ENCODE data around the gene CHST5. TPM values are rescaled to one million over a fixed set of nuclear protein-coding genes. Genes with fewer than 3 reads are reported as not detected.

Gene CHST5
- total and polyA plus RNA-seq, 2 experiments from 2014 or later = not detected

DNA sequence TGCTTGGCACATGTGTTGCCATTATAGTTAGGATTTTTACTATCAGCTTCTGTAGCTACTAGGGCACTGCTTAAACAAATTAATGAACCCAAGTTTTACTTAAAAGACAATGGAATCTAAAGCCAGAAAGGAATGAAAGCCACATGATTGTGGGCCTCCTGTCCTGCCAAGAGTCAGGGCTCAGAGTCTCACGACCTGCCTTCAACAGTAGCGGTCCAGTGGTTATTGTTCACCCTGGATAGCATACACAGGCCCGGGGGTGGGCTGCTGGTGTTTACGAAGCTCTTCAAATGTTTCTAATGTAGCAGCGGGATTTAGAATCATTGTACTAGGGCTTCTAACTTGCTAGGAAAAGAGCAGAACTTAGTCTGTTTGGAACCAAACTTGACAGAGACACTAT is 38.0 kb upstream of the CHST5 start:
- peaks cover 26% of the 10 kb centered on the region for H4K20me1 ChIP-seq (replicated peaks; ENCODE audit: insufficient read depth)
- Mint-ChIP-seq H3K4me3 (no peak overlapping the region), H3K9me3 (no peaks in the 10 kb centered on the region), H3K4me1 (peaks cover 16% of the 10 kb centered on the region), H3K27me3 (ENCODE audit: insufficient read depth, low read depth, poor library complexity) (peaks cover 2% of the 10 kb centered on the region), H3K27ac (no peak overlapping the region), H3K36me3 (ENCODE audit: low read depth) (peaks cover 70% of the 10 kb centered on the region)
- ATAC-seq (no peak), DNase-seq (ENCODE audit: low spot score) (no peak)
- H3K4me1 ChIP-seq (ENCODE audit: insufficient read depth) = peaks cover 18% of the 10 kb centered on the region
- no peaks in the 10 kb centered on the region; the same call in 1 of the 2 replicates for H3K79me2 ChIP-seq (replicated peaks; ENCODE audit: insufficient read depth)
- H2AFZ ChIP-seq = no peak overlapping the region
- H3K4me3 ChIP-seq = no peak overlapping the region
- H3K27ac ChIP-seq (ENCODE audit: low read depth) = no peak overlapping the region
- H3K4me2 ChIP-seq = no peak overlapping the region
- peaks cover 29% of the 10 kb centered on the region for H3K36me3 ChIP-seq (ENCODE audit: insufficient read depth)
- TF ChIP-seq POLR2AphosphoS5 (IDR thresholded peaks at IDR 0.05; ENCODE audit: low read depth) = no peak
- no peak for TF ChIP-seq ZNF331 (CRISPR knock-in tag; IDR thresholded peaks at IDR 0.05; ENCODE audit: low read depth)
- no peak for TF ChIP-seq STAT1 (IDR thresholded peaks at IDR 0.05; ENCODE audit: unreplicated experiment)
- TF ChIP-seq, protein P1, sequence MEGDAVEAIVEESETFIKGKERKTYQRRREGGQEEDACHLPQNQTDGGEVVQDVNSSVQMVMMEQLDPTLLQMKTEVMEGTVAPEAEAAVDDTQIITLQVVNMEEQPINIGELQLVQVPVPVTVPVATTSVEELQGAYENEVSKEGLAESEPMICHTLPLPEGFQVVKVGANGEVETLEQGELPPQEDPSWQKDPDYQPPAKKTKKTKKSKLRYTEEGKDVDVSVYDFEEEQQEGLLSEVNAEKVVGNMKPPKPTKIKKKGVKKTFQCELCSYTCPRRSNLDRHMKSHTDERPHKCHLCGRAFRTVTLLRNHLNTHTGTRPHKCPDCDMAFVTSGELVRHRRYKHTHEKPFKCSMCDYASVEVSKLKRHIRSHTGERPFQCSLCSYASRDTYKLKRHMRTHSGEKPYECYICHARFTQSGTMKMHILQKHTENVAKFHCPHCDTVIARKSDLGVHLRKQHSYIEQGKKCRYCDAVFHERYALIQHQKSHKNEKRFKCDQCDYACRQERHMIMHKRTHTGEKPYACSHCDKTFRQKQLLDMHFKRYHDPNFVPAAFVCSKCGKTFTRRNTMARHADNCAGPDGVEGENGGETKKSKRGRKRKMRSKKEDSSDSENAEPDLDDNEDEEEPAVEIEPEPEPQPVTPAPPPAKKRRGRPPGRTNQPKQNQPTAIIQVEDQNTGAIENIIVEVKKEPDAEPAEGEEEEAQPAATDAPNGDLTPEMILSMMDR (conservative IDR thresholded peaks at IDR 0.05; ENCODE audit: low read depth in 2 of 2) = no peak
- no peak for TF ChIP-seq EZH2 (IDR thresholded peaks at IDR 0.05; ENCODE audit: low read depth, unreplicated experiment)
- TF ChIP-seq, protein P2, sequence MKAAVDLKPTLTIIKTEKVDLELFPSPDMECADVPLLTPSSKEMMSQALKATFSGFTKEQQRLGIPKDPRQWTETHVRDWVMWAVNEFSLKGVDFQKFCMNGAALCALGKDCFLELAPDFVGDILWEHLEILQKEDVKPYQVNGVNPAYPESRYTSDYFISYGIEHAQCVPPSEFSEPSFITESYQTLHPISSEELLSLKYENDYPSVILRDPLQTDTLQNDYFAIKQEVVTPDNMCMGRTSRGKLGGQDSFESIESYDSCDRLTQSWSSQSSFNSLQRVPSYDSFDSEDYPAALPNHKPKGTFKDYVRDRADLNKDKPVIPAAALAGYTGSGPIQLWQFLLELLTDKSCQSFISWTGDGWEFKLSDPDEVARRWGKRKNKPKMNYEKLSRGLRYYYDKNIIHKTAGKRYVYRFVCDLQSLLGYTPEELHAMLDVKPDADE (IDR thresholded peaks at IDR 0.05) = no peak
- no peak for TF ChIP-seq CREB1 (CRISPR knock-in tag; IDR thresholded peaks at IDR 0.05; ENCODE audit: low read depth)
- TF ChIP-seq ZNF114 (CRISPR knock-in tag; IDR thresholded peaks at IDR 0.05) = no peak
- TF ChIP-seq JUNB (IDR thresholded peaks at IDR 0.05; ENCODE audit: unreplicated experiment) = no peak
- no peak for TF ChIP-seq EZH2phosphoT487 (IDR thresholded peaks at IDR 0.05; ENCODE audit: unreplicated experiment)
- no peak for TF ChIP-seq NANOG (IDR thresholded peaks at IDR 0.05; ENCODE audit: borderline replicate concordance)
- TF ChIP-seq, protein P3, sequence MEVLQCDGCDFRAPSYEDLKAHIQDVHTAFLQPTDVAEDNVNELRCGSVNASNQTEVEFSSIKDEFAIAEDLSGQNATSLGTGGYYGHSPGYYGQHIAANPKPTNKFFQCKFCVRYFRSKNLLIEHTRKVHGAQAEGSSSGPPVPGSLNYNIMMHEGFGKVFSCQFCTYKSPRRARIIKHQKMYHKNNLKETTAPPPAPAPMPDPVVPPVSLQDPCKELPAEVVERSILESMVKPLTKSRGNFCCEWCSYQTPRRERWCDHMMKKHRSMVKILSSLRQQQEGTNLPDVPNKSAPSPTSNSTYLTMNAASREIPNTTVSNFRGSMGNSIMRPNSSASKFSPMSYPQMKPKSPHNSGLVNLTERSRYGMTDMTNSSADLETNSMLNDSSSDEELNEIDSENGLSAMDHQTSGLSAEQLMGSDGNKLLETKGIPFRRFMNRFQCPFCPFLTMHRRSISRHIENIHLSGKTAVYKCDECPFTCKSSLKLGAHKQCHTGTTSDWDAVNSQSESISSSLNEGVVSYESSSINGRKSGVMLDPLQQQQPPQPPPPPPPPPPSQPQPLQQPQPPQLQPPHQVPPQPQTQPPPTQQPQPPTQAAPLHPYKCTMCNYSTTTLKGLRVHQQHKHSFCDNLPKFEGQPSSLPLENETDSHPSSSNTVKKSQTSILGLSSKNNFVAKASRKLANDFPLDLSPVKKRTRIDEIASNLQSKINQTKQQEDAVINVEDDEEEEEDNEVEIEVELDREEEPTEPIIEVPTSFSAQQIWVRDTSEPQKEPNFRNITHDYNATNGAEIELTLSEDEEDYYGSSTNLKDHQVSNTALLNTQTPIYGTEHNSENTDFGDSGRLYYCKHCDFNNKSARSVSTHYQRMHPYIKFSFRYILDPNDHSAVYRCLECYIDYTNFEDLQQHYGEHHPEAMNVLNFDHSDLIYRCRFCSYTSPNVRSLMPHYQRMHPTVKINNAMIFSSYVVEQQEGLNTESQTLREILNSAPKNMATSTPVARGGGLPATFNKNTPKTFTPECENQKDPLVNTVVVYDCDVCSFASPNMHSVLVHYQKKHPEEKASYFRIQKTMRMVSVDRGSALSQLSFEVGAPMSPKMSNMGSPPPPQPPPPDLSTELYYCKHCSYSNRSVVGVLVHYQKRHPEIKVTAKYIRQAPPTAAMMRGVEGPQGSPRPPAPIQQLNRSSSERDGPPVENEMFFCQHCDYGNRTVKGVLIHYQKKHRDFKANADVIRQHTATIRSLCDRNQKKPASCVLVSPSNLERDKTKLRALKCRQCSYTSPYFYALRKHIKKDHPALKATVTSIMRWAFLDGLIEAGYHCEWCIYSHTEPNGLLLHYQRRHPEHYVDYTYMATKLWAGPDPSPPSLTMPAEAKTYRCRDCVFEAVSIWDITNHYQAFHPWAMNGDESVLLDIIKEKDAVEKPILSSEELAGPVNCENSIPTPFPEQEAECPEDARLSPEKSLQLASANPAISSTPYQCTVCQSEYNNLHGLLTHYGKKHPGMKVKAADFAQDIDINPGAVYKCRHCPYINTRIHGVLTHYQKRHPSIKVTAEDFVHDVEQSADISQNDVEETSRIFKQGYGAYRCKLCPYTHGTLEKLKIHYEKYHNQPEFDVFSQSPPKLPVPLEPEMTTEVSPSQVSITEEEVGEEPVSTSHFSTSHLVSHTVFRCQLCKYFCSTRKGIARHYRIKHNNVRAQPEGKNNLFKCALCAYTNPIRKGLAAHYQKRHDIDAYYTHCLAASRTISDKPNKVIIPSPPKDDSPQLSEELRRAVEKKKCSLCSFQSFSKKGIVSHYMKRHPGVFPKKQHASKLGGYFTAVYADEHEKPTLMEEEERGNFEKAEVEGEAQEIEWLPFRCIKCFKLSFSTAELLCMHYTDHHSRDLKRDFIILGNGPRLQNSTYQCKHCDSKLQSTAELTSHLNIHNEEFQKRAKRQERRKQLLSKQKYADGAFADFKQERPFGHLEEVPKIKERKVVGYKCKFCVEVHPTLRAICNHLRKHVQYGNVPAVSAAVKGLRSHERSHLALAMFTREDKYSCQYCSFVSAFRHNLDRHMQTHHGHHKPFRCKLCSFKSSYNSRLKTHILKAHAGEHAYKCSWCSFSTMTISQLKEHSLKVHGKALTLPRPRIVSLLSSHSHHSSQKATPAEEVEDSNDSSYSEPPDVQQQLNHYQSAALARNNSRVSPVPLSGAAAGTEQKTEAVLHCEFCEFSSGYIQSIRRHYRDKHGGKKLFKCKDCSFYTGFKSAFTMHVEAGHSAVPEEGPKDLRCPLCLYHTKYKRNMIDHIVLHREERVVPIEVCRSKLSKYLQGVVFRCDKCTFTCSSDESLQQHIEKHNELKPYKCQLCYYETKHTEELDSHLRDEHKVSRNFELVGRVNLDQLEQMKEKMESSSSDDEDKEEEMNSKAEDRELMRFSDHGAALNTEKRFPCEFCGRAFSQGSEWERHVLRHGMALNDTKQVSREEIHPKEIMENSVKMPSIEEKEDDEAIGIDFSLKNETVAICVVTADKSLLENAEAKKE (CRISPR knock-in tag; IDR thresholded peaks at IDR 0.05) = no peak
- TF ChIP-seq, protein P4, sequence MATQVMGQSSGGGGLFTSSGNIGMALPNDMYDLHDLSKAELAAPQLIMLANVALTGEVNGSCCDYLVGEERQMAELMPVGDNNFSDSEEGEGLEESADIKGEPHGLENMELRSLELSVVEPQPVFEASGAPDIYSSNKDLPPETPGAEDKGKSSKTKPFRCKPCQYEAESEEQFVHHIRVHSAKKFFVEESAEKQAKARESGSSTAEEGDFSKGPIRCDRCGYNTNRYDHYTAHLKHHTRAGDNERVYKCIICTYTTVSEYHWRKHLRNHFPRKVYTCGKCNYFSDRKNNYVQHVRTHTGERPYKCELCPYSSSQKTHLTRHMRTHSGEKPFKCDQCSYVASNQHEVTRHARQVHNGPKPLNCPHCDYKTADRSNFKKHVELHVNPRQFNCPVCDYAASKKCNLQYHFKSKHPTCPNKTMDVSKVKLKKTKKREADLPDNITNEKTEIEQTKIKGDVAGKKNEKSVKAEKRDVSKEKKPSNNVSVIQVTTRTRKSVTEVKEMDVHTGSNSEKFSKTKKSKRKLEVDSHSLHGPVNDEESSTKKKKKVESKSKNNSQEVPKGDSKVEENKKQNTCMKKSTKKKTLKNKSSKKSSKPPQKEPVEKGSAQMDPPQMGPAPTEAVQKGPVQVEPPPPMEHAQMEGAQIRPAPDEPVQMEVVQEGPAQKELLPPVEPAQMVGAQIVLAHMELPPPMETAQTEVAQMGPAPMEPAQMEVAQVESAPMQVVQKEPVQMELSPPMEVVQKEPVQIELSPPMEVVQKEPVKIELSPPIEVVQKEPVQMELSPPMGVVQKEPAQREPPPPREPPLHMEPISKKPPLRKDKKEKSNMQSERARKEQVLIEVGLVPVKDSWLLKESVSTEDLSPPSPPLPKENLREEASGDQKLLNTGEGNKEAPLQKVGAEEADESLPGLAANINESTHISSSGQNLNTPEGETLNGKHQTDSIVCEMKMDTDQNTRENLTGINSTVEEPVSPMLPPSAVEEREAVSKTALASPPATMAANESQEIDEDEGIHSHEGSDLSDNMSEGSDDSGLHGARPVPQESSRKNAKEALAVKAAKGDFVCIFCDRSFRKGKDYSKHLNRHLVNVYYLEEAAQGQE (IDR thresholded peaks at IDR 0.05; ENCODE audit: unreplicated experiment) = no peak
- no peaks in the 10 kb centered on the region for H3K9me2 ChIP-seq (ENCODE audit: insufficient read depth)
- no peaks in the 10 kb centered on the region for H3K27me3 ChIP-seq (ENCODE audit: insufficient read depth)
- H3F3A ChIP-seq (replicated peaks; ENCODE audit: low read depth) = 0 out of 2 replicates have a peak, but pooled peaks cover 8% of the 10 kb centered on the region

Data from GM23338 (cell line).